NCI-H446 (cell line): ENCODE data around the gene FBXO48.
"Not testable (repeated sequence)": the region's sequence is repeated elsewhere in the genome, so short reads cannot be mapped to it uniquely, and the experiment has no call there.

Source experiments
- DNase-seq, 2 experiments: peaks; one replicate each; lab custom pipeline; 2025; lab: John Stamatoyannopoulos, UW

The FBXO48 gene

DNA sequence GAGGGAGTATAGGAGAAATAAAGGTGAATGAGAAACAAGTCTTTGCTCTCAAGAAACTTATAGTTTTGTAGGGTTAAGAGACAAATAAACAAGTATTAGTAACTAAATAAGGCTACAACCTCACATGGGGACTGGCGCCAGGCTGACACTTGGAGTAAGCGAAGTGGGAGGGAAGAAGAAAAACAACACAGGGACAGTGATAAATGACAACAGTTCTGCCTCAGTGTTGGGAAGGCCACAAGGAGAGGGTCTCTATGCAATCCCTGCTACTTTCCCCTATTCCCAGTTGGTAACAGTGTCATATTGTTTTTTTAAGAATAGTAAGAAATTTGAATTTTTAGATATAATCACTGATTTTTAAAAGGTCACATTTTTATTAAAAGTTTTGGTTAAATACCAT is 4.3 kb upstream of the FBXO48 start:
- no peak for DNase-seq

DNA sequence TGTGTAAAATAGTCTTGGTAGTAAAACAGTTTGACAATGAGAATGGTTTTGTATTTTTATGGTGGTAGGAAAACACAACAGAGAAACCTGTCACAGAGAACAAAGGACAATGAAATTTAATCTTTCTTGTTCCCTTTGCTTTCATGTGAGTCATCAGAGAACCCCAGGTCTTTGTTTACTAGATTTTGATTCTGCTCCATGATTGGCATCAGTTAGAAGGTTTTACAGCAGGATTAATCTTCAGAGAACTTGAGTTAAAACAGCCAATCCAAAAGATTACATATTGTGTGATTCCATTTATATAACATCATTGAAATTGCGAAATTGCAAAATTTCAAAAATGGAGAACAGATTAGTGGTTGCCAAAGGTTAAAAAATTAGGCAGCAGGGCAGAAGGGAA is 2.8 kb upstream of the FBXO48 start:
- no peak for DNase-seq

DNA sequence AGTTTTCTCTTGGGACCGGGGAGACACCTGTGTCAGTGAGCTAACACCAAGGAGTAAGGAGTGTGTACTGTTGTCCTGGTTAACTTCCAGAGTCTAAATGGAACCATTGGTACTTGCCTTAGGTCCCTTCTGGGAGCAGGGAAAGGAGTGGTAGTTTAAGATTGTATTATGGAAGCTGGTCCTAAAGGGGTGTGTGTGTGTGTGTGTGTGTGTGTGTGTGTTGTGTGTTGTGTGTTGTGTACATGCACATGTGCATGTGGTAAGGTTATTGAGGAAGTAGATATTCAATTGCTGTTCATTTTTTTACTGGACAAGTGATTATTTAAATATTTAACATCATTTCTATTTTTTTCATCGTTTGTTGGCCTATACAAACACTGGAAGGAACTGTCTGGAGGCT is 1.7 kb upstream of the FBXO48 start:
- no peak for DNase-seq

DNA sequence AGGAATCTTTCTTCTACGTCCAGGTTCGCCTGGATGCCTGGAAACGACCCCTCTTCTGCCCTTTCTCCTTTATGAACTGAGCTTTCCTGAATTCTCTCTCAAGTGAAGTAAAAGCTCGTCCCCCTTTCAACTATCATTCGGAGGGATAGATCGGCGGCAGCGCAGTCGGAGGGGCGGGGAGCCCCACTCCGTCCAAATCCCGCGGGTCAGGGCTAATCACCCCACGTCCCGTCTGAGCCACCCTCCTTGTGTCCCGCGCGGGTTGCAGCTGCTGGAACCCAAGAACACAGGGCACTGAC is 367 bp downstream of the FBXO48 start:
- DNase-seq, result no peak

DNA sequence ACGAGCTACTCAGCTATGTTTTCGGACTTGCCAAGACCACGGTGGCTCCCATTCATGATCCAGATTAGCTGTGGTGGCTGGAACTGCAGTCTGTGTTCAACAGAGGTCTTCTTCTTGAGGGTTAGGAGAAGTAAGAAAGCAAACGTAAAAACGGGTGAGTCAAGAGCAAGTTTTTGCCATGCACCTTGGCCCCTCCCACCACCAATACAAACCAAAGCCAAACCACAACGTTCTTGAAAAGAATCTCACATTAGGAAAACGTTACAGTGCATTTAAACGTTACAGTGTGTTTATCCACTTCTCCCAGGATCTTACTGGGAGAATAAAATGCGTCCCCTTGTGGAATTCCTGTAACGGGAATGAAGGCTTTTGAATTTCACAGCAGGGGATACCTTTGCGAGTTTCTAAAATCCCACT is 725 bp downstream of the FBXO48 start:
- no peak for DNase-seq

DNA sequence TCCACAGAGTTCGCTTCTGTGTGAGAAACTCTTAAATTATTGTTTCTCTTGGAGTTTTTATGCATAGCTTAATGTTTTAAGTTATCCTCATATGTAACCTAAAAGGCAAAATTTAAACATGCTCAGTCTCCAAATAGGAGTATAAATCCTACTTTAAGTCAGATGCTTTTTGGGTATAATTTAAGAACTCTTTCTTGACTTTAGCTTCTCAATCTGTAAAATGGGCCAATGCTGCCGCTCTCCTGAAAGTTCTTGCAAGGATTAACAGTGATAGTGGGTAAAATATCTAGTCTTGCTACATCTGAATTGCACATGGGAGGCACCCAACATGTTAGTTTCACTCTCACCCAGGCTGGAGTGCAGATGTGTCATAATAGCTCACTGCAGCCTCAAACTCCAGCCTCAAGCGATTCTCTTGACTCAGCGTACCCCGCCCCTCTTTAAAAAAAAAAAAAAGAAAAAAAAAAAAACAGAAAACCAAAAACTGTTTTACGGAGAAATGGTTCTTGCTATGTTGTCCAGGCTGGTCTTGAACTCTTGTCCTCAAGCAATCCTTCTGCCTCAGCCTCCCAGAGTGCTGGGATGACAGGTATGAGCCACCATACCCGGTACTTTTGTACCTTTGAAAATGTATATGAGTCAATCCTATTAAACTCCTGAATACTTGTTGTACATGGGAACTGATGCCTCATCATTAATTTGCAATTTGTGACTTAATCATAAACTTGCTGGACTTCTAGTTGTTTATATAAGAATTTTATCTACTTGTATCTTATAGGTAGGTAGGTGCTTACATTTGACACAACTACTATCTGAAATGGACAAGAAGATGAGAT is 1.8 kb downstream of the FBXO48 start:
- no peak for DNase-seq

DNA sequence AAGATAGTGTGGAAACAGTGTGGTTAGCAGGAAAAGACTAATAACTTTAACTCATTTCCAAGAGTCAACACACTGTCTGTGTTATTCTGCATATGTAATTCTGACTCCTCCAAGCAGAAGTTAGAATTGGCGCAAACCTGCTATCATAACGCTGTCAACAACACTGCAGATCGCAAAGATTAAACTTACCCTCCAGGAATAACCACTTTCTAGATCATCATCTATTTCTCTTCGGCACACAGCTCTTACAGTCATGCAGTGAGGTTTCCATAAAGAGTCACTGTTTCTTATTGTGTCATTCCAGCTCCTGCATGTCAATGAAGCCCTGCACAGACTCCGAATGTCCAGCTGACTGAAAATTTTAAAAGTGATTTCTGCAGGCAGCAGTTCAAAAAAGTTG is 2.4 kb downstream of the FBXO48 start:
- no peak for DNase-seq

DNA sequence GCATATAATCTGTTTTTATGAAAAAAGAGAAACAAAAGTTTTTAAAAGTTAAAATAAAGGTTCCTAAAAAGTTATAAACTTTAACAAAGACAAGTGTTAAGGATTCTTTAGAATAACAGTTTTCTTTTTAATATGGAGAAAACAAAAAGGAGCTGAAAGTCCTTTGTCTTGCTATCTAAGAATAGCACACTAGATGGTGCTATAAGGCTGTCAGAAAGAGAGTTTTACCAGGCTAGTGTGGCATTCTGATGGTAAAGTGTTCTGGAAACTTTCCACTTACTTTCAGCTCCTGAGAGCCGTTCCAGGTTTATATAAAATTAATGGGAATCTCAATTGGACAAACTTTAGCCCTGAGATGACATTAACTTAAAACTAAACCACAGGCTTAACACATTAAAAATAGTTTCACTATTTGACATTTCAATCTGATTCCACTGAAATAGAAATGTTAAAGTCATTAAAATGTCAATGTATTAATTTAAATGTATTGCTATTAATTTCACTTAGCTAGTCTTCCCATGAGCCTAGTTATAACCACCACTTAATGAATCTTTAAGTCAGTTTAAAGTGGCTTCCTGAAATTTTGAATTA is 3.7 kb downstream of the FBXO48 start:
- peak in 1 of 2 experiments; percentile 50 for DNase-seq

DNA sequence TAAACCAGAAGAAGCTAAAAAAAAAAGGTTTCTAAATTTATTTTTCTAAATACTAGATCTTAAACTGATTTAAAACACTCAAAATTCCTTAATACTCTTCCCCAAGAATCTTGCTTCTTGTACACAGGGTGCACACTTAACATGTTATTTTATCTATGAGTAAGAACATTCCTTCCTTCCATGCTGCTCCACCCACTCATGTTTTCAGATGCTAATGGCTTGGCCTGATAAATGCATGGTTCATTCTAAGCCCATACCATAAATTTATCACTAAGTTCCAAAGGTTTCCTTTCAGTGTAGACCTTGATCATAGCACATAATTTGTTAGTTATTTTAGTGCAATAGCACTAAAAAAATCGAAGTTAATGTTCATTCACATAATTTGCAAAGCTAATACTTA is 8.1 kb downstream of the FBXO48 start:
- DNase-seq, result no peak

DNA sequence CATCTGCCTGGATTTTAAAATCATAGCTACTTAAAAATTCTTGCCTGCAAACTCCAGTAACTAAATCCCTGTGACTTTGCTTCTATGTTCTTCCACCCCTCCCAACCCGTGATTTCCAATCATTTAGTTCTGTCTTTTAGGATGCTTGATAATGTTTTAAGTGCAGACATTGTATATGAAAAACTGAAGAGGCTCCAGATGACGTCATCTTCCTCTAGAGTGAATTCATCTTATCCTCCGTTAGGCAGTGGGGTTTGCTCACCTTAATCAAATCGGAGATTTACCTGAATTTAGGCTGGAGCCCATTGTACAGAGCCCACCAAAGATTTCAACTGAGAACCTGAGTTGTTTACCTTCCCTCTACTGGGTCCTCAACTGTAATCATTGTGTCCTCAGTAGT is 10.9 kb downstream of the FBXO48 start:
- no peak for DNase-seq

DNA sequence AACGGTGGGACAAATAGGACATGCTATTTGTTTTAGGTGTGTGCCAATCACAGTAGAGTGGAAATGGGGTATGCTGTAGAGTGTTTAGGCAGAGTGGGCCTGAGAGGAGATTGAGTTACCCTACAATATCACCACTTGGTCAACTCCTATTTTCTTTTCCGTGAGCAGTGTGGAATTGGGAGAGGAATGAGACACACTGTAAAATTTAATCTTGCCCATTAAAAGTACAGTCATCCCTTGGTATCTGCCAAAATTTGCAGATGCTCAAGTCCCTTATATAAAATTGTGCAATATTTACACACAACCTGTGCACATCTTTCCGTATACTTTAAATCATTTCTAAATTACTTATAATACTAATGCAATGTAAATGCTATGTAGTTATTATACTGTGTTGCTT is 12.4 kb downstream of the FBXO48 start:
- DNase-seq, result no peak

DNA sequence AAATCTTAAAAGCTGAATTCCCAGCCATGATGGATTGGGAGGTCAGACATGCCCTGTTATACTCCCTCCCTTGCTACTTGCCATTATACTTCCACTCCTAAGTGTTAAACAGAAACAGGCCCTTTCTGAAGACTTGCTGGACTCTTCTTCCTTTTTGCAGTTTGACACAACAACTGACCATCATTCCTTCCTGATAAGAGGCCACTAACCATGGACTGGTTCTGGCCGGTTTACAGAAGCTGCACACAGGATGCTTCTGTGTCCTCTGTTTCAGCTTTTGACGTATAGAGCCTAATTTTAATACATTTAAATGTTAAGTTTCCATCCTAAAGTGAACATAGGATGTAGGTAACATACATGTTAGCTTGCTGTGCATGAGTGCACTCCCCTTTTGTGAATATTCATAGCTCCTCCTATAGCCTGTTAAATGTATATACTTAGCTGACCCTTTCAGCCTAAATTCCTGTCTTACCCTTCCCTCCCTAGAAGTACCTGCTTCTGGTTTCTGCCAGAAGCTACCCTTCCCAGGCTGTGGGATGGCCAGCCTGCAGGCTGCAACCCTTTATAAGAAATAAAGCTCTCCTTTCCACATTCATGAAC is 13.2 kb downstream of the FBXO48 start:
- DNase-seq, result no peak

DNA sequence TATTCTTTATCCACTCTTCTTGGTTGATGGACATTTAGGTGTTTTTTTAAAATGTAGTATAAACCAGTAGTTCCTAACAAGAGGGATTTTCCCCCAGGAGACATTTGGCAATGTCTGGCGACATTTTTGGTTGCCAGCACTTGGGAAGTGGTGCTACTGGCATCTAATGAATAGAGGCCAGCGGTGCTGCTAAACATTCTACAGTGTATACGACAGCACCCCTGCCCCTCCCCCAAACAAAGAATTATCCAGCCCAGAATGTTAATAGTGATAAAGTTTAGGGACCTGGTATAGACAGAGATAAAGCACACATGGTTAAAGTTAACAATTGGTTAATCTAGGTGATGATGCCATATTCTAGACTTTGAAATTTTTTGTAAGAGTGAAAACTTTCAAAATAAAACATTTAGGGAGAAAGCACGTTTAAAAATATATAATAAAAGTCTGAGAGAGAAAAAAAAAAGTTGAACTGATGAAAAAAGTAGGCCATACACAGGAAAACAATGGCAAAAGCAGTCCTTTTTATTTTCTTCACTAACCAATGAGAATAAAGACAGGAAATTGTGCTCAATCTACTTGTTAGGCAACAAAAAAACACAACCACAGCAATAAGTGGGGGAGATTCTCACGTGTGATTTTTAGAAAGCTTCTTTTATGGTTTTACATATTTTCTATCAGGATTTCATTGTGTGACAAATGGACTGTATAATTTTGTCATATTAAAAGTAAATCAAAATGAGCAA is 14.8 kb downstream of the FBXO48 start:
- DNase-seq, result peak in 1 of 2 experiments; percentile 3

DNA sequence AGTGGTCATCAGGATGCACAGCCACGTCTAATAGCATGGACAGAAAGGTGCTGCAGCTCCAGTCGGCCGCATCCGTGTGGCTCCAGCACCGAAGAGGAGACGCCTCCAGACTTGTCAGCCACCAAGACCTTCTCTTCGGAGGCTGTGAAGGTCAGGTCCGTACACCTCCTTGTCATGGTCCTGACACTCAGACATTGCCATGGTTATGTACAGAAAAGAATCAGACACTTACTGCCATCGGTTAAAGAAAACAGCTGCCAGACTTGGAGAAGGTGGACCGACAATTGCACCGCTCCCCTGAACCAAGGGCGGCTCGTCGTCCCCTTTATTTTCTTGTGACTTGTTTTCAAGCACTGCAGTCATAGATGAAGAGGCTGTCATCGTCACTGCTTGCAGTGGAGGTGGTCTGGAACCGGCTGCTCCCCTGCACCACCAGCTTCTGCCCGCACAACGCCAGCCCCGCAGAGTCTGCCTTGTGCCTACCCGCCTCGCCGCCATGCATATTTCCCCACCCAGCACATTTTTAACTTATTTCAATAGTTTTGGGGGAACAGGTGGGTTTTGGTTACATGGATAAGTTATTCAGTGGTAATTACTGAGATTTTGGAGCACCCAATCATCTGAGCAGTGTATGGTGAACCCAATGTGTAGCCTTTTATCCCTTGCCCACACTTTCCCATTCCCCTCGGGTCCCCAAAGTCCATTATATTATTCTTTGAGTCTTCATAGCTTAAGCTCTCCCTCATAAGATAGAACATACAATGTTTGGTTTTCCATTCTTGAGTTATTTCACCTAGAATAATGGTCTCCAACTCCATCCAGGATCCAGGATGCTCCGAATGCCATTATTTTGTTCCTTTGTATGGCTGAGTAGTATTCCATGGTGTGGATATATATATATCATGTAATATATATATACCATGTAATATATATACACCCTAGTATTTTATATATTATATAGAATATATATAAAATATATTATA is 18.1 kb downstream of the FBXO48 start:
- no peak for DNase-seq

DNA sequence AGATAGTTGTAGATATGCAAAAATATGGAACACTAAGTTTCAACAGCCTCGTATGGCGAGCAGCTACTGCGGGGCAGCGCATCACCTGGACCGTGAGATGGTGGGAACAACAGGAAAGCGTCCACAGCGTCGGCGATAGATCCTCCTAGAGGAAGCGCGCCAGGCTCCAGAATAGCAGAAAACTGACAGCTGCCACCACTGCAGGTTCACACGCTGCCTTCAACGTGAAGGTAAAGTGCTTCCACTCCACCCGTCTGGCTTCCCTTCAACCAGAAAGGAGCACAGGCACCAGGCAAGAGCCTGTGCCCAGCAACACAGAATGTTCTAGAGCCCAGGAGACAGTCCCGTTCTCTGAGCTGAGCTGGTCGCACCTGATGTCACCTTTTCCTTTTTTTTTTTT is 20.0 kb downstream of the FBXO48 start:
- no peak for DNase-seq

DNA sequence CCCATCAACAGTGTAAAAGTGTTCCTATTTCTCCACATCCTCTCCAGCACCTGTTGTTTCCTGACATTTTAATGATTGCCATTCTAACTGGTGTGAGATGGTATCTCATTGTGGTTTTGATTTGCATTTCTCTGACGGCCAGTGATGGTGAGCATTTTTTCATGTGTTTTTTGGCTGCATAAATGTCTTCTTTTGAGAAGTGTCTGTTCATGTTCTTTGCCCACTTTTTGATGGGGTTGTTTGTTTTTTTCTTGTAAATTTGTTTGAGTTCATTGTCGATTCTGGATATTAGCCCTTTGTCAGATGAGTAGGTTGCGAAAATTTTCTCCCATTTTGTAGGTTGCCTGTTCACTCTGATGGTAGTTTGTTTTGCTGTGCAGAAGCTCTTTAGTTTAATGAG is 20.7 kb downstream of the FBXO48 start:
- not testable (repeated sequence) for DNase-seq

DNA sequence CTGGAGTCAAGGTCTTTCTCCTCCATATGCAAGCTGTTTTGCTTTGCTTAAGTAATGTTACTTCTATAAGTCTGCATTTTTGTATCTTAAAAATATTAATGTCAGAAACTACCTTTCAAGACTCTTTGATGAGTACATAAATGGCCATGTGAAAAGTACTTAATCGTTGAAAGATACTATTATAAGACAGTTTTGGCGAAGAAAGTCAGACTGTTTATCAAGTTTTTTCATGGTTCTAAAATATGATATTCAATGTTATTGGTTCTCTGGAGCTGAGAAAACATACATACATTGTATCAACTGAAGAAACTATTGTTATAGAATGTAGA is 25.1 kb downstream of the FBXO48 start:
- DNase-seq, result no peak

DNA sequence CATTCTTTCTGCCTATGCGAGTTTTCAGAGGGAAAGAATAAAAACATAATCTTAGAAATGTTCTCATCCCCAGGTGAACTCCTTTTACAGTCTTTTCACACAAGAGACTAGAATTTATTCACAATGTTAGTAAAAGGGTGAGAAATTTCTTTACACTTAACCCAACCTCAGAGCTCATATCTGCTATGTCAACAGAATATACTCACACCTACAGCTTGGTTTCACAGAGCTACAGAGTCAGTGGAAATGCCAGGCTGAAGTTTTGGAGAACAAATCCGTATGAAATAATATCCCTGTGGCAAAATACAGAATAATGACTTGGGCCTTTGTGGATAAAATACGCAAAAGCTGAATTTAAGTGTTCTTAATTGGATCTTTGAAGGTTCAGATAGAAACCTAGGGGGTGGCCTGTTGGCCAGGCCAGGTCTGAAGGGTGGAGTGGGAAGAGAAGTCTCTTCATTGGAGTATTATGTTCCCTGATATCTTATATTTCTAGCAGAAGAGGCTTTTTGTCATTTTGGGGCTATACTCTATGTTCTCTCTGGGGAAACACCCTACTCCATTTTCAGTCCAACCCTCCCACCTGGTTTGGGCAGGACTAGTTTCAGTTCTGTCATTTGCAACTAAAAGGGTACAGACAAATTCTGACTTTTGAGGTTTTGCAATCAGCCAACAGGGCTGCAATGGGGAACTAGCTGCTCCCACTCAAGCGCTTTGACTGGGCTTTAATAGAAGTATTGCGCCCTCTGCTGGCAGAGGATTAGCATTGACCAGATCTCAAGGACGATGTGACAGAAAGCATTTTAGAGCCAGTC is 25.7 kb downstream of the FBXO48 start:
- peak; percentile 68 to 85 for DNase-seq

DNA sequence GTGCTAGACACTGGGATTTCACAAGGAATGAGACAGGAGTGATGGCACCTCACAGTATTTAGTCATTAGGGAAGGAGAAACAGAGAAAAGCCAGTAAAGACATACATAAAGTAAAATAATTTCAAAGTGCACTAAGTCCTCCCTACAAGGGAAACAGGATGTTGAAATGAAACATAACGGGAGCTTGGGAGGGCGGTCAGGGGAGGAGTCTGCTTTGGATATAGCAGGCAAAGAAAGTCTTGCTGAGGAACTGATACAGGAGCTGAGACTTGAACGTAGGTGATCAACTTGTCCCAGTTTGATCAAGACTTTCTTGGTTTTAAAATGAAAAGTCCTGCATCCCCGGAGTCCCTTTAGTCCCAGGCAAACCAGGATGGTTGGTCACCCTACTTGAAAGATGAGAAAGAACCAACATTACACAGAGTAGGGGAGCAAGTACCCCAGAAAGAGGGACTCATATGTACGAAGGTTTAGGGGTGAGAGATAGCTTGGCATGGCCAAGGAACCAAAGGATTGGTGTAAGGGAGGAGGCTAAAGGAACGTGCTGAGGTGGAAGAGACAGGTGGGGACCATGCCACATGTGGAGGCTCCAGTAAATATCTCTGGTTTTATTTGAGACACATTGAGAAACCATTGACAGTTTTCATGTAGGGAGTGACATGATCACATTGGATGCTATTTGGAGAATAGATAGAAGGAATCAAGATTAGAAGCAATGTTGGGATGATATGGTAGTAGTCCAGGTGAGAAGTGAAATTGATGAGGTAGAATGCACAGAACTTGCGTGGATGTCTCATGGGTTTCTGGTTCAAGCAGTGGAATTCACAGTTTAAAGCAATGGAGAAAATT is 28.4 kb downstream of the FBXO48 start:
- no peak for DNase-seq

DNA sequence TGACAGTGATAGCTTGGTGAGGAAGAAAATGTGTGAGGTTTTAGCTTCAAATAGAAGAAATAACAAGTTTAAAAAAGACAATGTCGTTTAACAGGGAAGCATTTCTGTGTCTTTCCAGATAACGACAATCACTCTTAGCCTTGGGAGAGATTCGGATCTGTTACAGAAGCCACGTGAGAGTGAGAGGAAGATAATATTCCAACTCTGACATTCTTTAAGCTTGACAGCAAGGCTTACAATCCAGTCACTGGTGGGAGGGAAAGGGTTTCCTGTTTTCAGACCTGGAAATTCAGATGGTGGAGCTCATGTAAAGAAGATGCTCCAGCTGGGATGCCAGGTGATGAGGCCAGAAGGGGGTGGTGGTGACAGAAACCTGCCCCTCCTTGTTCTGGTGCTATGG is 30.8 kb downstream of the FBXO48 start:
- DNase-seq, result no peak
